MM.1S (cell line): Measurements from ENCODE around the gene L1CAM.

Source experiments
- DNase-seq: peaks from one replicate; pipeline ENCODE4 v3.0.0-alpha.2; 2015
- H2AFZ ChIP-seq: fragments of 300-600 bp; sonication (generic); 2 replicates; pipeline ENCODE4 v1.6.0; 2016; ENCODE audit warnings: antibody characterized with exemption, low read length
- H3F3A ChIP-seq: fragments of 300-600 bp; sonication (generic); 2 replicates; pipeline ENCODE4 v1.6.1; 2016; ENCODE audit warnings: mild to moderate bottlenecking, antibody characterized with exemption, low read length, moderate library complexity, mixed read lengths; ENCODE audit not compliant: insufficient read depth
- H3K27ac ChIP-seq: fragments of 300-600 bp; sonication (generic); 2 replicates; pipeline ENCODE4 v1.5.1; 2016; ENCODE audit warnings: mild to moderate bottlenecking, low read length
- H3K27me3 ChIP-seq: fragments of 300-600 bp; sonication (generic); replicated peaks from 2 replicates; pipeline ENCODE4 v1.6.0; 2016; ENCODE audit warnings: low read length; ENCODE audit not compliant: insufficient read depth
- H3K36me3 ChIP-seq: fragments of 300-600 bp; sonication (generic); replicated peaks from 2 replicates; pipeline ENCODE4 v1.6.1; 2016; ENCODE audit warnings: mild to moderate bottlenecking, low read length, mixed read lengths; ENCODE audit not compliant: insufficient read depth
- H3K4me1 ChIP-seq: fragments of 300-600 bp; sonication (generic); 2 replicates; pipeline ENCODE4 v1.6.1; 2016; ENCODE audit warnings: low read length, mixed read lengths
- H3K4me2 ChIP-seq: fragments of 300-600 bp; sonication (generic); 2 replicates; pipeline ENCODE4 v1.6.0; 2016; ENCODE audit warnings: low read depth, low read length
- H3K4me3 ChIP-seq: fragments of 300-600 bp; sonication (generic); 2 replicates; pipeline ENCODE4 v1.5.1; 2016; ENCODE audit warnings: low read length, mixed read lengths
- H3K79me2 ChIP-seq: fragments of 300-600 bp; sonication (generic); 2 replicates; pipeline ENCODE4 v1.6.1; 2016; ENCODE audit warnings: mixed run types, low read length, mixed read lengths
- H3K9ac ChIP-seq: fragments of 300-600 bp; sonication (generic); 2 replicates; pipeline ENCODE4 v1.6.1; 2016; ENCODE audit warnings: low read length, mixed read lengths
- H3K9me2 ChIP-seq: fragments of 300-600 bp; sonication (generic); replicated peaks from 2 replicates; pipeline ENCODE4 v1.6.1; 2016; ENCODE audit warnings: mild to moderate bottlenecking, low read length, mixed read lengths; ENCODE audit not compliant: insufficient read depth
- H3K9me3 ChIP-seq: fragments of 300-600 bp; sonication (generic); replicated peaks from 2 replicates; pipeline ENCODE4 v1.6.1; 2016; ENCODE audit warnings: mild to moderate bottlenecking, low read length, mixed read lengths; ENCODE audit not compliant: insufficient read depth
- H4K20me1 ChIP-seq: fragments of 300-600 bp; sonication (generic); 2 replicates; pipeline ENCODE4 v1.6.1; 2016; ENCODE audit warnings: mild to moderate bottlenecking, low read length, moderate library complexity, mixed read lengths; ENCODE audit not compliant: insufficient read depth
- EZH2 ChIP-seq: fragments of 300-600 bp; sonication (generic); optimal IDR thresholded peaks from 2 replicates; pipeline ENCODE3; 2017; ENCODE audit warnings: low read depth, mild to moderate bottlenecking, antibody characterized with exemption, low read length, mixed read lengths
- EZH2phosphoT487 ChIP-seq: fragments of 300-600 bp; sonication (generic); IDR thresholded peaks from 2 replicates; pipeline ENCODE4 v1.6.1; 2018; ENCODE audit warnings: antibody characterized with exemption, low read length
- TF ChIP-seq, protein P1 (sequence below): fragments of 300-600 bp; sonication (generic); IDR thresholded peaks from 2 replicates; pipeline ENCODE4 v1.5.1; 2016; ENCODE audit warnings: antibody characterized with exemption, low read length, mixed read lengths

L1CAM gene

DNA sequence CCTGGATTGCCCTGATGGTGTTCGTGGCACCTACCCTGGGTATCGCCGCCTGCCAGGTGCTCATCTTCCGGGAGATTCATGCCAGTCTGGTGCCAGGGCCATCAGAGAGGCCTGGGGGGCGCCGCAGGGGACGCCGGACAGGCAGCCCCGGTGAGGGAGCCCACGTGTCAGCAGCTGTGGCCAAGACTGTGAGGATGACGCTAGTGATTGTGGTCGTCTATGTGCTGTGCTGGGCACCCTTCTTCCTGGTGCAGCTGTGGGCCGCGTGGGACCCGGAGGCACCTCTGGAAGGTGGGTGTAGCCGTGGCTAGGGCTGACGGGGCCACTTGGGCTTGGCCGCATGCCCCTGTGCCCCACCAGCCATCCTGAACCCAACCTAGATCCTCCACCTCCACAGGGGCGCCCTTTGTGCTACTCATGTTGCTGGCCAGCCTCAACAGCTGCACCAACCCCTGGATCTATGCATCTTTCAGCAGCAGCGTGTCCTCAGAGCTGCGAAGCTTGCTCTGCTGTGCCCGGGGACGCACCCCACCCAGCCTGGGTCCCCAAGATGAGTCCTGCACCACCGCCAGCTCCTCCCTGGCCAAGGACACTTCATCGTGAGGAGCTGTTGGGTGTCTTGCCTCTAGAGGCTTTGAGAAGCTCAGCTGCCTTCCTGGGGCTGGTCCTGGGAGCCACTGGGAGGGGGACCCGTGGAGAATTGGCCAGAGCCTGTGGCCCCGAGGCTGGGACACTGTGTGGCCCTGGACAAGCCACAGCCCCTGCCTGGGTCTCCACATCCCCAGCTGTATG is 20.3 kb upstream of the L1CAM start:
- no peaks in the 10 kb centered on the region for H3K27me3 ChIP-seq
- H2AFZ ChIP-seq, result no peak overlapping the region
- H3K4me2 ChIP-seq, result no peak overlapping the region
- no peak for DNase-seq
- H4K20me1 ChIP-seq, result no peaks in the 10 kb centered on the region
- 0 out of 2 replicates have a peak, but pooled peaks cover 2% of the 10 kb centered on the region for H3K4me1 ChIP-seq
- H3F3A ChIP-seq, result no peaks in the 10 kb centered on the region
- TF ChIP-seq EZH2, result no peak
- no peak for TF ChIP-seq EZH2phosphoT487
- TF ChIP-seq, protein P1, sequence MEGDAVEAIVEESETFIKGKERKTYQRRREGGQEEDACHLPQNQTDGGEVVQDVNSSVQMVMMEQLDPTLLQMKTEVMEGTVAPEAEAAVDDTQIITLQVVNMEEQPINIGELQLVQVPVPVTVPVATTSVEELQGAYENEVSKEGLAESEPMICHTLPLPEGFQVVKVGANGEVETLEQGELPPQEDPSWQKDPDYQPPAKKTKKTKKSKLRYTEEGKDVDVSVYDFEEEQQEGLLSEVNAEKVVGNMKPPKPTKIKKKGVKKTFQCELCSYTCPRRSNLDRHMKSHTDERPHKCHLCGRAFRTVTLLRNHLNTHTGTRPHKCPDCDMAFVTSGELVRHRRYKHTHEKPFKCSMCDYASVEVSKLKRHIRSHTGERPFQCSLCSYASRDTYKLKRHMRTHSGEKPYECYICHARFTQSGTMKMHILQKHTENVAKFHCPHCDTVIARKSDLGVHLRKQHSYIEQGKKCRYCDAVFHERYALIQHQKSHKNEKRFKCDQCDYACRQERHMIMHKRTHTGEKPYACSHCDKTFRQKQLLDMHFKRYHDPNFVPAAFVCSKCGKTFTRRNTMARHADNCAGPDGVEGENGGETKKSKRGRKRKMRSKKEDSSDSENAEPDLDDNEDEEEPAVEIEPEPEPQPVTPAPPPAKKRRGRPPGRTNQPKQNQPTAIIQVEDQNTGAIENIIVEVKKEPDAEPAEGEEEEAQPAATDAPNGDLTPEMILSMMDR, result no peak
- no peak overlapping the region for H3K27ac ChIP-seq
- no peak overlapping the region for H3K4me3 ChIP-seq
- no peaks in the 10 kb centered on the region for H3K36me3 ChIP-seq
- H3K9ac ChIP-seq, result no peak overlapping the region
- H3K9me3 ChIP-seq, result no peaks in the 10 kb centered on the region
- H3K9me2 ChIP-seq, result no peaks in the 10 kb centered on the region
- no peaks in the 10 kb centered on the region for H3K79me2 ChIP-seq

DNA sequence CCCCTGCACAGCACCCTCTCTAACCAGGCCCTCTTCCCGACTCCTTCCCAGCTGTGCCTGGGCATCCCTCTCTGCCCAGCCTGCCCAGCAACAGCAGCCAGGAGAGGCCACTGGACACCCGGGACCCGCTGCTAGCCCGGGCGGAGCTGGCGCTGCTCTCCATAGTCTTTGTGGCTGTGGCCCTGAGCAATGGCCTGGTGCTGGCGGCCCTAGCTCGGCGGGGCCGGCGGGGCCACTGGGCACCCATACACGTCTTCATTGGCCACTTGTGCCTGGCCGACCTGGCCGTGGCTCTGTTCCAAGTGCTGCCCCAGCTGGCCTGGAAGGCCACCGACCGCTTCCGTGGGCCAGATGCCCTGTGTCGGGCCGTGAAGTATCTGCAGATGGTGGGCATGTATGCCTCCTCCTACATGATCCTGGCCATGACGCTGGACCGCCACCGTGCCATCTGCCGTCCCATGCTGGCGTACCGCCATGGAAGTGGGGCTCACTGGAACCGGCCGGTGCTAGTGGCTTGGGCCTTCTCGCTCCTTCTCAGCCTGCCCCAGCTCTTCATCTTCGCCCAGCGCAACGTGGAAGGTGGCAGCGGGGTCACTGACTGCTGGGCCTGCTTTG is 19.6 kb upstream of the L1CAM start:
- Histone ChIP-seq H3K4me1 (0 out of 2 replicates have a peak, but pooled peaks cover 7% of the 10 kb centered on the region), H3K36me3 (no peaks in the 10 kb centered on the region), H3F3A (peaks cover 2% of the 10 kb centered on the region; the same call in 1 of the 2 replicates), H3K79me2 (no peaks in the 10 kb centered on the region), H3K4me2 (no peak overlapping the region), H3K27me3 (no peaks in the 10 kb centered on the region), H4K20me1 (no peaks in the 10 kb centered on the region), H3K9ac (no peak overlapping the region), H3K4me3 (no peak overlapping the region), H3K9me3 (no peaks in the 10 kb centered on the region), H2AFZ (no peak overlapping the region), H3K27ac (no peak overlapping the region), H3K9me2 (no peaks in the 10 kb centered on the region)
- TF ChIP-seq, protein P1, result no peak
- TF ChIP-seq EZH2 (no peak), EZH2phosphoT487 (no peak)
- DNase-seq, result no peak

DNA sequence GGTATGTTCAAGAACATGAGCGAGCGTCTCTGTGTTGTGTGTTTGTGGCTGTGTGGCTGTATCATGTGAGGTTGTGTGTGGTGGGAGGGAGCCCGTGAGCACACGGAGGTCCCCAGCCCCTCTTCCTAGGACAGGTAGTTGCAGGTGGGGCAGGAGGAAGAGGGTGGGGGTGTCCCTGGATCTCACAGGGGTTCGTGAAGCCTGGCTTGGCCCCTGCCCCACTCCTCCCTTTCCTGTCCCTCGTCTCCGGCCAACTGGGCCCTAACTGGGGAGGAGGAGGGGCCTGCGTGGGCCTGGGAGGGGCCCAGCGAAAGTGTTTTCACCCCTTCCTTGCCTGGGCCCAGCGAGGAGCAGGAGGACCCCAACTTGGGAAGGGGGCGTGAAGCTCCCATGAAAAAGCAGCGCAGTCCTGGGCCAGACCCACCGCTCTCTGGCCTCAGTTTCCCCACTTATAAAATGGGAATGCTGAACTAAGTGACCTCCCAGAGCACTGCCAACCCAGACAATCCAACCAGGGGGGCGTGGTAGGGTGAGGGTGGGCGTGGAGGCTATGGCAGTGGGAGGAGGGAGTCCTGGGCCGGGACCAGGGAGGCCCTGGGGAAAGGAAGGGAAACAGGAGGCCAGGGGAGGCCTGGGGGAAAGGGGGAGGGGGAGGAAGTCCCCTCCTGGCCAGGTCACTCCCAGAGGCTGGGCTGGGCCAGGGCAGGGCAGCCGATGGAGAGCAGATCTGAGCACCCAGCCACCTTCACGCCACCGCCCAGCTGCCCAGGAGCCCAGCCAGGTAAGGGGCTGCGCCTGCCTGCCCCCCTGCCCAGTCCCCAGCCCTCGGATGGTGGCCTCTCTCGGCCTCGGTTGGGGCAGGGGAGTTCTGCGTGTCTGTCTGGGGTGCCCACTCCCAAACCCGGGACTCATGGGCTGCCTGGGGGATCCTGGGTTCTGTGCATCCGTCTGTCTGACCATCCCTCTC is 18.3 kb upstream of the L1CAM start, which contains the start of gene AVPR2:
Gene AVPR2 (plus strand): TSS at position 683 of the 967 bp plus-strand sequence. CDS start 473 bp downstream, outside the sequence.
- no peaks in the 10 kb centered on the region for H3K27me3 ChIP-seq
- no peaks in the 10 kb centered on the region for H3K79me2 ChIP-seq
- no peaks in the 10 kb centered on the region for H3K36me3 ChIP-seq
- no peak within 1 kb of the TSS for H3K4me2 ChIP-seq
- no peaks in the 10 kb centered on the region for H3K9me2 ChIP-seq
- peaks cover 3% of the 10 kb centered on the region; the same call in 1 of the 2 replicates for H3F3A ChIP-seq
- H4K20me1 ChIP-seq, result no peaks in the 10 kb centered on the region
- no peak within 1 kb of the TSS for H3K4me3 ChIP-seq
- no peak for TF ChIP-seq EZH2
- TF ChIP-seq EZH2phosphoT487, result no peak
- TF ChIP-seq, protein P1, result no peak
- H3K27ac ChIP-seq, result no peak within 1 kb of the TSS
- no peaks in the 10 kb centered on the region for H3K9me3 ChIP-seq
- DNase-seq, result no peak
- H3K9ac ChIP-seq, result no peak within 1 kb of the TSS
- no peak within 1 kb of the TSS for H2AFZ ChIP-seq
- H3K4me1 ChIP-seq, result 0 out of 2 replicates have a peak, but pooled peaks cover 9% of the 10 kb centered on the region
